Nephron (organoid): Measurements from ENCODE around the gene DNAJC12.
"Not testable (repeated sequence)": the region's sequence is repeated elsewhere in the genome, so short reads cannot be mapped to it uniquely, and the experiment has no call there.

Source experiments
- H3K27ac Mint-ChIP-seq, 3 experiments: 2 replicates each; pipeline ENCODE4 v1.8.0; 2020; ENCODE audit warnings: mixed read lengths in 3 of 3, mild to moderate bottlenecking in 2 of 3, moderate library complexity in 1 of 3
- H3K27me3 Mint-ChIP-seq: 2 replicates; pipeline ENCODE4 v1.8.0; 2021; ENCODE audit warnings: low read depth, mild to moderate bottlenecking, moderate library complexity, mixed read lengths
- H3K36me3 Mint-ChIP-seq: 2 replicates; pipeline ENCODE4 v1.8.0; 2020; ENCODE audit warnings: low read depth, mixed read lengths
- H3K4me1 Mint-ChIP-seq: 2 replicates; pipeline ENCODE4 v1.8.0; 2020; ENCODE audit warnings: mixed read lengths
- H3K4me3 Mint-ChIP-seq, 3 experiments: 2 replicates each; pipeline ENCODE4 v1.8.0; 2020; ENCODE audit warnings: mild to moderate bottlenecking in 3 of 3, mixed read lengths in 3 of 3, moderate library complexity in 2 of 3
- H3K9me3 Mint-ChIP-seq: 2 replicates; pipeline ENCODE4 v1.8.0; 2020; ENCODE audit warnings: mixed read lengths
- TF ChIP-seq, protein P1 (sequence below), 3 experiments: fragments of 200-600 bp; sonication (generic); IDR thresholded peaks; one replicate each; pipeline ENCODE4 v1.5.0; 2021; ENCODE audit warnings: antibody characterized with exemption in 3 of 3; ENCODE audit not compliant: unreplicated experiment in 3 of 3

The DNAJC12 gene

DNA sequence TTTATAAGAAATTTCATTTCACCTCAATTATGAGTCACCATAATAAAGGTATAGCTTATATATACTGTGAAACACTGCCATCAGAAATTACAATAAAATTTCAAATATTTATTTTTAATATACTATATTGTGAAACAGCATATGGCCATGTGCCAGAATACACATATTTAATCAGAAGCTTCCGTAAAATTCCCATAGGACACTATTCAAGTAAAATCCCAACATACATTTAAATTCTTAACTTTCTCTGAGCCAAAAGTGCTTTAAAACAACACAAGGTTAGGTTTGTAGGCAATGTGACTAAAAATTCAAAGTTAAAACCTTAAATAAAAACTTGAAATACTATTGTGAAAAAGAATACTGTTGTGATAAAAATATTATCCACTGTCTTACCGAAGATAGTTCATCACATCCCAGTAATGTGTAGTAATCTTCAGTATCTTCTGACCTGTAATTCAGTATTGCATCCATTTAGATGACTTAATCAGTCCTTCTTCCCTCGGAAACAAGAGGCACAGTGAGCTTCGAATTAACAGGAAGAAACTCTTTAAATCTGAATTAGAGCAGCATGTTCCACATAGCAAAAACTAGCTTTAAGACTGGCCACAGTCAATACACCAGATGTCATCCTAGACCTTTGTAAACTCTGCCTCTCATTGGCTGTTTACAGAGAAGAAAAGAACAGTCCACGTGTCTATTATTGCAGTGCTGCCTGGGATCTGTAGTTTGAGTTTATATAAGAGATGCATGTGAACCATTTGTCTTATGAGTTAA, at the start of gene DNAJC12:
TSS of gene DNAJC12 (minus strand) at position 648 of the 774 bp plus-strand sequence. CDS start at position 471, 177 bp downstream.
- H3K36me3 Mint-ChIP-seq, result no peaks in the 10 kb centered on the region

DNA sequence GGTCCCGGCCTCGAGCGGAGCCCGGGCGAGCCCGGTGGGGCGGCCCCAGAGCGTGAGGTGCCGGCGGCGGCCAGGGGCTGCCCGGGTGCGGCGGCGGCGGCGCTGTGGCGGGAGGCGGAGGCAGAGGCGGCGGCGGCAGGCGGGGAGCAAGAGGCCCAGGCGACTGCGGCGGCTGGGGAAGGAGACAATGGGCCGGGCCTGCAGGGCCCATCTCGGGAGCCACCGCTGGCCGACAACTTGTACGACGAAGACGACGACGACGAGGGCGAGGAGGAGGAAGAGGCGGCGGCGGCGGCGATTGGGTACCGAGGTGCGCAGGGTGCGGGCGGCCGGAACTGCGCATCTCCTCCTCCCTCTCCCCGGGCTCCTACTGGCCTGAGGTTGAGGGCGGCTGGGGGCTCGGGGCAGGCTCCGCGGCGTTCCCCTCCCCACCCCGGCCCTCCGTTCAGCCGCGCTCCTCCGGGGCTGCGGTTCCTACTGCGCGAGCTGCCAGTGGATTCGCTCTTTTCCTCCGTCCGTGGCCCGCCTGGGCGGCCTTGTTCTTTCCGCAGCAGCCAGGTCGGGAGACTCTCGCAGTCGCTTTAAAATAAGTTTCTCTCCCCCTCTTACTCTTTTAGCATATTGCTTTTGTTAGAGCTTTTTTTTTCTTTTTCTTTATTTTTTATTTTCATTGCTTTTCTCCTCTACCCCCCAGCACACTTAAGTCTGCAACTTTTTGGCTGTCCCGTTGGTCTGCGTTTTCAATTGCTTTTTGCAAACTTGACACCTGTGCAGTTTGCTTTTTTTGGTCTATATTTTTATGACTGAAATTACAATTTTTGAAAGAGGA, 47.1 kb upstream of the DNAJC12 start:
- H3K36me3 Mint-ChIP-seq, result peaks cover 29% of the 10 kb centered on the region
- peak overlapping the region; percentile 95 to 99 (median 97) for H3K27ac Mint-ChIP-seq
- H3K27me3 Mint-ChIP-seq, result no peaks in the 10 kb centered on the region
- H3K4me3 Mint-ChIP-seq, result peak overlapping the region; percentile 94 to 98 (median 95)
- peaks cover 10% of the 10 kb centered on the region for H3K4me1 Mint-ChIP-seq
- H3K9me3 Mint-ChIP-seq, result no peaks in the 10 kb centered on the region
- TF ChIP-seq, protein P1, sequence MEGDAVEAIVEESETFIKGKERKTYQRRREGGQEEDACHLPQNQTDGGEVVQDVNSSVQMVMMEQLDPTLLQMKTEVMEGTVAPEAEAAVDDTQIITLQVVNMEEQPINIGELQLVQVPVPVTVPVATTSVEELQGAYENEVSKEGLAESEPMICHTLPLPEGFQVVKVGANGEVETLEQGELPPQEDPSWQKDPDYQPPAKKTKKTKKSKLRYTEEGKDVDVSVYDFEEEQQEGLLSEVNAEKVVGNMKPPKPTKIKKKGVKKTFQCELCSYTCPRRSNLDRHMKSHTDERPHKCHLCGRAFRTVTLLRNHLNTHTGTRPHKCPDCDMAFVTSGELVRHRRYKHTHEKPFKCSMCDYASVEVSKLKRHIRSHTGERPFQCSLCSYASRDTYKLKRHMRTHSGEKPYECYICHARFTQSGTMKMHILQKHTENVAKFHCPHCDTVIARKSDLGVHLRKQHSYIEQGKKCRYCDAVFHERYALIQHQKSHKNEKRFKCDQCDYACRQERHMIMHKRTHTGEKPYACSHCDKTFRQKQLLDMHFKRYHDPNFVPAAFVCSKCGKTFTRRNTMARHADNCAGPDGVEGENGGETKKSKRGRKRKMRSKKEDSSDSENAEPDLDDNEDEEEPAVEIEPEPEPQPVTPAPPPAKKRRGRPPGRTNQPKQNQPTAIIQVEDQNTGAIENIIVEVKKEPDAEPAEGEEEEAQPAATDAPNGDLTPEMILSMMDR (IDR thresholded peaks at IDR 0.05; ENCODE audit: unreplicated experiment in 3 of 3), result no peak

More for the DNA sequence above, at the start of gene DNAJC12:
- Mint-ChIP-seq H3K27ac (peak within 1 kb of the TSS; percentile 76 to 93 (median 86)), H3K4me3 (peak within 1 kb of the TSS; percentile 84 to 97 (median 91)), H3K9me3 (peaks cover 8% of the 10 kb centered on the region), H3K27me3 (no peaks in the 10 kb centered on the region), H3K4me1 (peaks cover 19% of the 10 kb centered on the region)
- TF ChIP-seq, protein P1 (IDR thresholded peaks at IDR 0.05; ENCODE audit: unreplicated experiment in 3 of 3), result no peak

DNA sequence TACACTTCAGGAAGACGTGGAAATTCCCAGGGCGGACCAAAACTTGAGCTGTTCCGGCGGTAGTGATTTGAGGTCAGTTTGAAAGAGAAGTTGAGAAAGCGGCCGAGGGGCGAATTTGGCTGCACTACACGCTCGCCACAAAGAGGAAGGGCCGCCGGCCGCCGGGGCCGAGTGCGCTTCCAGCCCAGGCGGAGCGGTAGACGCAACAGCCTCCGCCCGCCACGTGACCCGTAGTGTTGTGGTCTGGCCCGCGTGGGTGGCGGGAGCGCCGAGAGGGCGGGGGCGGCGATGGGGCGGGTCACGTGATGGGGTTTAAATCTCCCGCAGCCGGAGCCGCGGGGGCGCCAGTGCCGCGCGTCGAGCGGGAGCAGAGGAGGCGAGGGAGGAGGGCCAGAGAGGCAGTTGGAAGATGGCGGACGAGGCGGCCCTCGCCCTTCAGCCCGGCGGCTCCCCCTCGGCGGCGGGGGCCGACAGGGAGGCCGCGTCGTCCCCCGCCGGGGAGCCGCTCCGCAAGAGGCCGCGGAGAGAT, 46.4 kb upstream of the DNAJC12 start, which contains the start of gene SIRT1:
TSS of gene SIRT1 (plus strand) at position 344 of the 529 bp plus-strand sequence. CDS start at position 410, 66 bp downstream.
- H3K4me1 Mint-ChIP-seq, result peaks cover 10% of the 10 kb centered on the region
- peak within 1 kb of the TSS; percentile 94 to 98 (median 95) for H3K4me3 Mint-ChIP-seq
- H3K36me3 Mint-ChIP-seq, result peaks cover 24% of the 10 kb centered on the region
- H3K9me3 Mint-ChIP-seq, result no peaks in the 10 kb centered on the region
- TF ChIP-seq, protein P1 (IDR thresholded peaks at IDR 0.05; ENCODE audit: unreplicated experiment in 3 of 3), result no peak
- H3K27ac Mint-ChIP-seq, result peak within 1 kb of the TSS; percentile 95 to 99 (median 97)
- no peaks in the 10 kb centered on the region for H3K27me3 Mint-ChIP-seq

GRCh38 chr10:67883710-67884312, 45.8 kb upstream of the DNAJC12 start:
- Mint-ChIP-seq H3K9me3 (no peaks in the 10 kb centered on the region), H3K27ac (peak overlapping the region; percentile 95 to 99 (median 97)), H3K4me1 (peaks cover 10% of the 10 kb centered on the region), H3K36me3 (peaks cover 18% of the 10 kb centered on the region), H3K4me3 (peak overlapping the region; percentile 84 to 95 (median 93)), H3K27me3 (no peaks in the 10 kb centered on the region)
- TF ChIP-seq, protein P1 (IDR thresholded peaks at IDR 0.05; ENCODE audit: unreplicated experiment in 3 of 3), result no peak

DNA sequence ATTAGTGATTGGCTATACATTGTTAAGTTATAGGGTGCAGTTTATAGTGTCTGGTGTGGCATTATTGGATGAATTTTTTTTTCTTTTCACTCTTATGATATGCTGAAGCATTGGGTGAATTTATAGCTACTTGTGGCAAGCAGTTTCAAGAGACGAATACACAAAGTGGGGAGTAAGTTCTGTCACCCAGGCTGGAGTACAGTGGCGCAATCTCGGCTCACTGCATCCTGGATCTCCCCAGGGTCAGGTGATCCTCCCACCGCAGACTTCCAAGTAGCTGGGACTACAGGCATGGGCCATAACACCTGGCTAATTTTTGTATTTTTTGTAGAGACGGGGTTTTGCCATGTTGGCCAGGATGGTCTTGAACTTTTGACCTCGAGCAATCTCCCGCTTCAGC, 40.1 kb upstream of the DNAJC12 start:
- Mint-ChIP-seq H3K9me3 (no peaks in the 10 kb centered on the region), H3K27ac (no peak overlapping the region), H3K4me1 (no peaks in the 10 kb centered on the region), H3K36me3 (no peaks in the 10 kb centered on the region), H3K27me3 (no peaks in the 10 kb centered on the region), H3K4me3 (no peak overlapping the region)
- TF ChIP-seq, protein P1 (IDR thresholded peaks at IDR 0.05; ENCODE audit: unreplicated experiment in 3 of 3), result no peak

- H3K4me1 Mint-ChIP-seq, H3K9me3 Mint-ChIP-seq, H3K27me3 Mint-ChIP-seq, H3K4me3 Mint-ChIP-seq, H3K27ac Mint-ChIP-seq, H3K36me3 Mint-ChIP-seq: not testable (repeated sequence)
These were observed 39.4 kb upstream of the DNAJC12 start for GRCh38 chr10:67877421-67877820.
